Karpas-422 (cell line): ENCODE results near the gene PRKCB. TPM values are rescaled to one million over a fixed set of nuclear protein-coding genes. Genes with fewer than 3 reads are reported as not detected.

Experiments
- DNase-seq: peaks from one replicate; pipeline ENCODE4 v3.0.0-alpha.2; 2015
- H2AFZ ChIP-seq: fragments of 200-600 bp; sonication (generic); 2 replicates; pipeline ENCODE4 v1.6.1; 2014; ENCODE audit warnings: antibody characterized with exemption, low read length, mixed read lengths
- H3K27ac ChIP-seq: fragments of 200-600 bp; sonication (generic); 2 replicates; pipeline ENCODE4 v1.5.1; 2014; ENCODE audit warnings: mild to moderate bottlenecking, low read length, moderate library complexity
- H3K27me3 ChIP-seq: fragments of 200-600 bp; sonication (generic); 2 replicates; pipeline ENCODE4 v1.6.1; 2014; ENCODE audit warnings: low read length, mixed read lengths
- H3K36me3 ChIP-seq: fragments of 200-600 bp; sonication (generic); 2 replicates; pipeline ENCODE4 v1.6.1; 2014; ENCODE audit warnings: low read length, mixed read lengths; ENCODE audit not compliant: insufficient read depth
- H3K4me1 ChIP-seq: fragments of 200-600 bp; sonication (generic); 2 replicates; pipeline ENCODE4 v1.6.1; 2014; ENCODE audit warnings: mild to moderate bottlenecking, low read length, mixed read lengths
- H3K4me2 ChIP-seq: fragments of 200-600 bp; sonication (generic); 2 replicates; pipeline ENCODE4 v1.6.1; 2014; ENCODE audit warnings: low read length, low read depth, mild to moderate bottlenecking; ENCODE audit not compliant: poor library complexity, severe bottlenecking
- H3K4me3 ChIP-seq: fragments of 200-600 bp; sonication (generic); 2 replicates; pipeline ENCODE4 v1.5.1; 2014; ENCODE audit warnings: mild to moderate bottlenecking, antibody characterized with exemption, low read length, mixed read lengths
- H3K79me2 ChIP-seq: fragments of 200-600 bp; sonication (generic); 2 replicates; pipeline ENCODE4 v1.6.1; 2014; ENCODE audit warnings: mild to moderate bottlenecking, low read length, mixed read lengths
- H3K9ac ChIP-seq: fragments of 200-600 bp; sonication (generic); 2 replicates; pipeline ENCODE4 v1.6.0; 2014; ENCODE audit warnings: low read length
- H3K9me2 ChIP-seq: fragments of 200-600 bp; sonication (generic), shearing (Covaris generic); replicated peaks from 2 replicates; pipeline ENCODE4 v1.6.0; 2014; ENCODE audit warnings: mild to moderate bottlenecking, low read length, moderate library complexity; ENCODE audit not compliant: insufficient read depth
- H3K9me3 ChIP-seq: fragments of 300-700, 200-600 bp; sonication (generic); 2 replicates; pipeline ENCODE4 v1.6.1; 2014; ENCODE audit warnings: low read length, mixed read lengths
- H4K20me1 ChIP-seq: fragments of 200-600 bp; sonication (generic); 2 replicates; pipeline ENCODE4 v1.6.1; 2014; ENCODE audit warnings: mild to moderate bottlenecking, antibody characterized with exemption, low read length, low read depth; ENCODE audit not compliant: insufficient read depth
- total RNA-seq: library from RNA; depleted of rRNA; stranded (reverse); fragments of >200 nt; shearing (Covaris generic); gene quantifications from 2 replicates; pipeline ENCODE4 v1.2.3, GENCODE V29; 2014; ENCODE audit warnings: low replicate concordance

PRKCB gene
- total RNA-seq, 1 experiment from 2014 or later = 21.7 TPM

GRCh38 chr16:23876256-23876896 is 40.6 kb downstream of the PRKCB start:
- H3K27ac ChIP-seq = no peak overlapping the region
- H2AFZ ChIP-seq = no peak overlapping the region
- H3K9me3 ChIP-seq = no peaks in the 10 kb centered on the region
- no peaks in the 10 kb centered on the region for H3K36me3 ChIP-seq
- H4K20me1 ChIP-seq = no peaks in the 10 kb centered on the region
- DNase-seq = no peak
- H3K9me2 ChIP-seq = no peaks in the 10 kb centered on the region
- no peak overlapping the region for H3K9ac ChIP-seq
- H3K79me2 ChIP-seq = no peaks in the 10 kb centered on the region
- no peak overlapping the region for H3K4me2 ChIP-seq
- H3K27me3 ChIP-seq = no peaks in the 10 kb centered on the region
- H3K4me3 ChIP-seq = no peak overlapping the region
- H3K4me1 ChIP-seq = peaks cover 1% of the 10 kb centered on the region

GRCh38 chr16:23877107-23878070 is 41.6 kb downstream of the PRKCB start:
- peak; percentile 61 for DNase-seq
- no peaks in the 10 kb centered on the region for H3K9me2 ChIP-seq
- H3K27ac ChIP-seq = no peak overlapping the region
- H3K36me3 ChIP-seq = no peaks in the 10 kb centered on the region
- H3K9ac ChIP-seq = no peak overlapping the region
- H3K9me3 ChIP-seq = no peaks in the 10 kb centered on the region
- no peaks in the 10 kb centered on the region for H4K20me1 ChIP-seq
- no peak overlapping the region for H2AFZ ChIP-seq
- no peaks in the 10 kb centered on the region for H3K79me2 ChIP-seq
- H3K4me3 ChIP-seq = no peak overlapping the region
- H3K4me2 ChIP-seq = no peak overlapping the region
- no peaks in the 10 kb centered on the region for H3K27me3 ChIP-seq
- H3K4me1 ChIP-seq = peaks cover 10% of the 10 kb centered on the region

GRCh38 chr16:23879735-23880373 is 44.1 kb downstream of the PRKCB start:
- no peak overlapping the region for H3K27ac ChIP-seq

GRCh38 chr16:23889189-23889588 is 53.4 kb downstream of the PRKCB start:
- Histone ChIP-seq H3K9me2 (no peaks in the 10 kb centered on the region), H3K4me1 (no peaks in the 10 kb centered on the region), H3K4me2 (no peak overlapping the region), H3K36me3 (no peaks in the 10 kb centered on the region), H3K4me3 (no peak overlapping the region), H3K79me2 (no peaks in the 10 kb centered on the region), H3K9ac (no peak overlapping the region), H4K20me1 (no peaks in the 10 kb centered on the region), H3K27ac (no peak overlapping the region), H3K27me3 (no peaks in the 10 kb centered on the region), H2AFZ (no peak overlapping the region), H3K9me3 (no peaks in the 10 kb centered on the region)
- no peak for DNase-seq

More at GRCh38 chr16:23879735-23880373, 44.1 kb downstream of the PRKCB start:
- no peaks in the 10 kb centered on the region for H3K9me3 ChIP-seq
- no peaks in the 10 kb centered on the region for H3K36me3 ChIP-seq
- no peak overlapping the region for H2AFZ ChIP-seq
- H3K79me2 ChIP-seq = no peaks in the 10 kb centered on the region
- no peak overlapping the region for H3K9ac ChIP-seq
- no peaks in the 10 kb centered on the region for H4K20me1 ChIP-seq
- peaks cover 10% of the 10 kb centered on the region for H3K4me1 ChIP-seq
- H3K9me2 ChIP-seq = no peaks in the 10 kb centered on the region
- no peak for DNase-seq
- no peaks in the 10 kb centered on the region for H3K27me3 ChIP-seq
- no peak overlapping the region for H3K4me2 ChIP-seq
- H3K4me3 ChIP-seq = no peak overlapping the region

- no peaks in the 10 kb centered on the region; the same call in 1 of the 2 replicates for H3K4me1 ChIP-seq
- H3K79me2 ChIP-seq = no peaks in the 10 kb centered on the region
- no peak for DNase-seq
Observed at GRCh38 chr16:23893986-23894385, 58.2 kb downstream of the PRKCB start.

GRCh38 chr16:23895052-23895451 is 59.3 kb downstream of the PRKCB start:
- Histone ChIP-seq H3K4me1 (no peaks in the 10 kb centered on the region; the same call in 1 of the 2 replicates), H3K27me3 (no peaks in the 10 kb centered on the region), H3K4me3 (no peak overlapping the region), H3K9ac (no peak overlapping the region), H3K79me2 (no peaks in the 10 kb centered on the region), H3K27ac (no peak overlapping the region), H3K9me2 (no peaks in the 10 kb centered on the region), H2AFZ (no peak overlapping the region), H3K36me3 (no peaks in the 10 kb centered on the region), H3K4me2 (no peak overlapping the region), H4K20me1 (no peaks in the 10 kb centered on the region), H3K9me3 (no peaks in the 10 kb centered on the region)
- no peak for DNase-seq

More at GRCh38 chr16:23893986-23894385, 58.2 kb downstream of the PRKCB start:
- Histone ChIP-seq H3K9me3 (no peaks in the 10 kb centered on the region), H3K4me3 (no peak overlapping the region), H4K20me1 (no peaks in the 10 kb centered on the region), H3K9me2 (no peaks in the 10 kb centered on the region), H2AFZ (no peak overlapping the region), H3K27ac (no peak overlapping the region), H3K27me3 (no peaks in the 10 kb centered on the region), H3K4me2 (no peak overlapping the region), H3K9ac (no peak overlapping the region), H3K36me3 (no peaks in the 10 kb centered on the region)

GRCh38 chr16:23896832-23897821 is 61.3 kb downstream of the PRKCB start:
- Histone ChIP-seq H3K4me2 (no peak overlapping the region), H3K27ac (no peak overlapping the region), H3K9ac (no peak overlapping the region), H3K9me3 (no peaks in the 10 kb centered on the region), H2AFZ (no peak overlapping the region), H4K20me1 (0 out of 2 replicates have a peak, but pooled peaks cover 4% of the 10 kb centered on the region), H3K36me3 (no peaks in the 10 kb centered on the region), H3K79me2 (no peaks in the 10 kb centered on the region), H3K27me3 (no peaks in the 10 kb centered on the region), H3K4me1 (no peaks in the 10 kb centered on the region; the same call in 1 of the 2 replicates), H3K4me3 (no peak overlapping the region), H3K9me2 (no peaks in the 10 kb centered on the region)
- DNase-seq = no peak
